Heart right ventricle (tissue), 16 donors: ENCODE results near the gene PLA2G2D. TPM values are rescaled to one million over a fixed set of nuclear protein-coding genes. Genes with fewer than 3 reads are reported as not detected.

Experiments used
- ATAC-seq, 8 donors: fragments of 200-7000 bp; cut with Tn5 transposase; one replicate each; pipeline ENCODE4 v1.9.1; 2020; ENCODE audit warnings: mild to moderate bottlenecking in 8 of 8, moderate library complexity in 8 of 8, moderate number of reproducible peaks in 1 of 8
- DNase-seq, 2 donors: peaks; one replicate each; pipeline ENCODE4 v3.0.0-alpha.2; 2020
- H3K27ac ChIP-seq, 10 donors: fragments of 200-600 bp; sonication (generic) in 2 of 10; one replicate each; pipeline versions ENCODE4 v1.5.0 to v1.8.0; 2020 to 2022; ENCODE audit warnings: mild to moderate bottlenecking in 3 of 10
- H3K27me3 ChIP-seq, 7 donors: fragments of 200-600 bp; one replicate each; pipeline ENCODE4 v1.8.0; 2021 to 2022; ENCODE audit warnings: mild to moderate bottlenecking in 2 of 7
- H3K36me3 ChIP-seq, 9 donors: fragments of 200-600 bp; sonication (generic) in 1 of 9; one replicate each; pipeline versions ENCODE4 v1.5.0 to v1.8.0; 2020 to 2022; ENCODE audit warnings: mild to moderate bottlenecking in 2 of 9
- H3K4me1 ChIP-seq, 9 donors: fragments of 200-600 bp; sonication (generic) in 1 of 9; one replicate each; pipeline versions ENCODE4 v1.5.0 to v1.8.0; 2020 to 2022; ENCODE audit warnings: mild to moderate bottlenecking in 4 of 9
- H3K4me3 ChIP-seq, 10 donors: fragments of 200-600 bp; sonication (generic) in 2 of 10; one replicate each; pipeline versions ENCODE4 v1.5.0 to v1.8.0; 2020 to 2022; ENCODE audit warnings: mild to moderate bottlenecking in 7 of 10, moderate library complexity in 2 of 10
- H3K9me3 ChIP-seq, 11 donors: fragments of 200-600 bp in 10 of 11; sonication (generic) in 2 of 11; one replicate each; pipeline versions ENCODE4 v1.5.0 to v1.8.0; 2013 to 2022; ENCODE audit warnings: mild to moderate bottlenecking in 2 of 11, control low read depth in 1 of 11, moderate library complexity in 1 of 11
- WGBS, 2 donors: extraction: QIAGEN DNeasy Blood & Tissue Kit; methylation state at CpG; one replicate each; pipeline ENCODE4 v1.1.7; 2013; ENCODE audit warnings: inconsistent platforms in 1 of 2; 5-methylcytosine and 5-hydroxymethylcytosine counted together
- intact Hi-C, 10 donors: fragments of 100-400 bp; cut with DNase I; formaldehyde crosslinking; loops; one replicate each; pipeline versions ENCODE4 v1.11.1 to v1.14.2; 2022
- polyA plus RNA-seq, 2 donors: library from polyadenylated mRNA; stranded (reverse); fragments of 200-250 nt; gene quantifications; one replicate each; pipeline ENCODE4 v1.2.3, GENCODE V29; 2013
- total RNA-seq, 10 donors: library from RNA; stranded (reverse); fragmentation: NEBNext Ultra II Directional in 3 of 10; extraction: Animal tissue kit (Norgen Biotek cat#: 25700) in 3 of 10; gene quantifications; one replicate each; pipeline versions ENCODE4 v1.2.1 to v1.2.4, GENCODE V29; 2021 to 2023
- TF ChIP-seq, protein P1 (sequence below), 9 donors: fragments of 200-600 bp; sonication (generic) in 2 of 9; IDR thresholded peaks; one replicate each; pipeline versions ENCODE4 v1.5.0 to v1.8.0; 2021 to 2022; ENCODE audit warnings: antibody characterized with exemption in 9 of 9, mild to moderate bottlenecking in 5 of 9, moderate library complexity in 1 of 9
- donor health status: Arrhythmogenic right ventricular cardiomyopathy.
- donor health status: ischemic (EF 13 %, LVEDD 7.1; RV severe dilation, severe dysfunction).
- donor health status: healthy with polysubstance abuse.
- donor health status: DM: no; HTN: yes; CAD: no.
- donor health status: DM: no; HTN: no; CAD: no.
- donor health status: ischemic (EF 25% LVEDD 6.9; RV normal size, moderate dysfunction).
- donor health status: ischemic (EF 25% LVEDD 5.7; RV mildly dilated, moderate dysfunction).
- donor health status: healthy.
- donor health status: DM: yes; HTN: yes; CAD: no.
- donor health status: Ischemic cardiomyopathy.
- donor health status: ischemic (EF 35%, LVEDD 5.7; RV mildly dilated, moderate dysfunction).
- donor health status: nonischemic (EF 11% LVEDD 7.7; RV severe dilation, severe dysfunction).
- donor health status: DM: yes; HTN: yes; CAD: no.
- donor health status: PGD.
- donor health status: ischemic (EF 29% LVEDD 5.4; RV normal size, mild dysfunction).
- donor health status: nonischemic (EF 23%, LVEDD 6.1; RV moderate dilation, normal function).

PLA2G2D gene
- total and polyA plus RNA-seq, 12 donors = 1.1 TPM; not detected in 11

DNA sequence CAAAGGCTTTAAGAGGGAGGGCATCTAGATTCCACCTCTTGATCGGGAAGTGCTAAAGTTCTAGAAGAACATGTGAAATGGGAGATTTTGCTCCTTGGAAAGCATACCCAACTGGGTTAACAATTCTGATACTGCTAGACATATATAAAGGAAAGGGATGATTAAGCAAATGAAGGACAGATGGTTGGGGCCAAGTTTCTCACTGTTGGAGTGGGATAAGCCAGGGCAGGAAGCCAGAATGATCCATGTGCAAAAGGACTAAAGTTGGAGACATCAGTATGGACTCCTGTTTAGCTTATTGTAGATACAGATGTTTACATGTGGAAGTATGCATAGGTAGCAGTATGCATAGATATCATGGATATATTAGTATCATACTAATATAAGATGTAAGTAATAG, 32.5 kb downstream of the PLA2G2D start:
- H3K27ac ChIP-seq = no peak overlapping the region
- peaks cover 0 to 38% (median 13%) of the 10 kb centered on the region in 9 donors for H3K4me1 ChIP-seq
- no peak overlapping the region for H3K4me3 ChIP-seq
- WGBS, 2 donors = 91 to 94% methylated on average over 1 of the region's 1 CpG
- peaks cover 0 to 84% (median 20%) of the 10 kb centered on the region in 9 donors for H3K36me3 ChIP-seq
- no peak for ATAC-seq
- H3K27me3 ChIP-seq = no peaks in the 10 kb centered on the region
- H3K9me3 ChIP-seq = no peaks in the 10 kb centered on the region
- DNase-seq = no peak
- TF ChIP-seq, protein P1, sequence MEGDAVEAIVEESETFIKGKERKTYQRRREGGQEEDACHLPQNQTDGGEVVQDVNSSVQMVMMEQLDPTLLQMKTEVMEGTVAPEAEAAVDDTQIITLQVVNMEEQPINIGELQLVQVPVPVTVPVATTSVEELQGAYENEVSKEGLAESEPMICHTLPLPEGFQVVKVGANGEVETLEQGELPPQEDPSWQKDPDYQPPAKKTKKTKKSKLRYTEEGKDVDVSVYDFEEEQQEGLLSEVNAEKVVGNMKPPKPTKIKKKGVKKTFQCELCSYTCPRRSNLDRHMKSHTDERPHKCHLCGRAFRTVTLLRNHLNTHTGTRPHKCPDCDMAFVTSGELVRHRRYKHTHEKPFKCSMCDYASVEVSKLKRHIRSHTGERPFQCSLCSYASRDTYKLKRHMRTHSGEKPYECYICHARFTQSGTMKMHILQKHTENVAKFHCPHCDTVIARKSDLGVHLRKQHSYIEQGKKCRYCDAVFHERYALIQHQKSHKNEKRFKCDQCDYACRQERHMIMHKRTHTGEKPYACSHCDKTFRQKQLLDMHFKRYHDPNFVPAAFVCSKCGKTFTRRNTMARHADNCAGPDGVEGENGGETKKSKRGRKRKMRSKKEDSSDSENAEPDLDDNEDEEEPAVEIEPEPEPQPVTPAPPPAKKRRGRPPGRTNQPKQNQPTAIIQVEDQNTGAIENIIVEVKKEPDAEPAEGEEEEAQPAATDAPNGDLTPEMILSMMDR (IDR thresholded peaks at IDR 0.05) = no peak
- intact Hi-C loops = loop anchor here in 2 of 10 donors (10.0 kb wide), 2 partner anchors 52 to 112 kb away; partner anchors contain the start of gene PLA2G2A (in 1 of the 2)

DNA sequence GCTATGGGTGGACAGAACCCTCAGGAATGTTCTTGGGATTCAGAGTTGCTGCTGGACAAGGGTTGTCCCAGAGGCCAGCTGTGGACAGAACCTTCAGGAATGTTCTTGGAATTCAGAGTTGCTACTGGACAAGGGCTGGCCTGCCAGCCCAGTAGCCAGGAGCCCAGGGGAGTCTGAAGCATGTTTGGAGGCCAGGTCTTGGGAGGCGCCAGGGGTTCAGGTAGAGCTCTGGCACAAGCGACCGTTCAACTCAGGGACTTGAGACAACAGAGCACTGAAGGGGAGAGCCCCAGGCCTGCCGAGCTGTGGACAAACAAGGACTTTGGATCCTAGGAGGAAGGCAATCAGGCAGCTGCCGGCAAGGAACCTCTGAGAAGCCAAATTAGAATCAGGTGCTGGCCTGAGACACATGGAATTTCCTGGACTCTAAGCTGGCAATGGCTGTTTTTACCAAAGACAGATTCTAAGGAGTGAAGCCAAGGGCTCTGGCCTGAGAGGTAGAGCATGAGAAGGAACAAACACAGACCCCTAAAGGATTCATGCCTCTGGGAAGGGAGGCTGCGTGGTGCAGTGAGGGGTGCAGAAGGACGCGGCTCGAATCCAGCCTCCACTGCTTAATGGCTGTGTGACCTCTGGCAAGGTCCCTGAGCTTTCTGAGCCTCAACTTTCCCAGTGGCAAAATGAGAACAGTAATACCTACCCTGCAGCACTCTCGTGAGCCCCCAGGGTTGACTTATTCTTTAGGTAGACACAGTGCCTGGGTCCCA, 36.0 kb downstream of the PLA2G2D start:
- H3K9me3 ChIP-seq = no peaks in the 10 kb centered on the region
- no peak overlapping the region for H3K4me3 ChIP-seq
- DNase-seq (no peak), ATAC-seq (peak; percentile 3 to 77 (median 28))
- TF ChIP-seq, protein P1 (IDR thresholded peaks at IDR 0.05) = no peak
- H3K27ac ChIP-seq = peak overlapping the region in 6 of 10 donors; percentile 6 to 60 (median 28)
- 79 to 82% methylated on average over 10 of the region's 10 CpGs for WGBS, 2 donors
- peaks cover 6 to 58% (median 15%) of the 10 kb centered on the region in 9 donors for H3K4me1 ChIP-seq
- H3K36me3 ChIP-seq = peaks cover 0 to 63% (median 4%) of the 10 kb centered on the region in 9 donors
- peaks cover 0 to 17% (median 0%) of the 10 kb centered on the region in 7 donors for H3K27me3 ChIP-seq
- intact Hi-C loops = loop anchor here in 2 of 10 donors (10.0 kb wide), 2 partner anchors 49 to 109 kb away; partner anchors contain the start of gene PLA2G2A (in 1 of the 2)

DNA sequence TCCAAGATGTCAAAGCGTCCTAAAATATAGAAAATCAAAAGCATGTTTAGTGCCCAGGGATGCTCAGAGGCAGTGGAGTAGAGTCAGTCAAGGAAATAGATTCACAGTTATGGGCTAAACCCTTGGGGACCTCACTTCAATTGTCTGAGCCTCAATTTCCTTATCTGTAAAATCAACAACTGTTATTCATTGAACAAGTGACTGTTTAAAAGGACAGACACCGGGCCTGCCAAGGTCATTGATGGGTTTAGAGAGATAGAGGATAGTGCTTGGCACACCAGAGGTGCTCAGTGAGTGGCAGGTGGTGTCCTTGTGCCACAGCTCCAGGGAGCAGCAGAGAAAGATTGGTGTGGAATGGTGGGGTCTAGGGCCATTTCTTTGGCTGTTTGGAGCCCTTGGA, 36.6 kb downstream of the PLA2G2D start:
- Histone ChIP-seq H3K27ac (peak overlapping the region in 7 of 10 donors; percentile 6 to 60 (median 30)), H3K4me3 (no peak overlapping the region), H3K9me3 (no peaks in the 10 kb centered on the region), H3K36me3 (peaks cover 0 to 60% (median 4%) of the 10 kb centered on the region in 9 donors), H3K4me1 (peaks cover 6 to 60% (median 15%) of the 10 kb centered on the region in 9 donors), H3K27me3 (peaks cover 0 to 17% (median 0%) of the 10 kb centered on the region in 7 donors)
- DNase-seq (no peak), ATAC-seq (no peak)
- TF ChIP-seq, protein P1 (IDR thresholded peaks at IDR 0.05) = no peak
- intact Hi-C loops = loop anchor here in 2 of 10 donors (10.0 kb wide), 2 partner anchors 48 to 108 kb away; partner anchors contain the start of gene PLA2G2A (in 1 of the 2)
- 60 to 72% methylated on average over 2 of the region's 2 CpGs for WGBS, 2 donors

DNA sequence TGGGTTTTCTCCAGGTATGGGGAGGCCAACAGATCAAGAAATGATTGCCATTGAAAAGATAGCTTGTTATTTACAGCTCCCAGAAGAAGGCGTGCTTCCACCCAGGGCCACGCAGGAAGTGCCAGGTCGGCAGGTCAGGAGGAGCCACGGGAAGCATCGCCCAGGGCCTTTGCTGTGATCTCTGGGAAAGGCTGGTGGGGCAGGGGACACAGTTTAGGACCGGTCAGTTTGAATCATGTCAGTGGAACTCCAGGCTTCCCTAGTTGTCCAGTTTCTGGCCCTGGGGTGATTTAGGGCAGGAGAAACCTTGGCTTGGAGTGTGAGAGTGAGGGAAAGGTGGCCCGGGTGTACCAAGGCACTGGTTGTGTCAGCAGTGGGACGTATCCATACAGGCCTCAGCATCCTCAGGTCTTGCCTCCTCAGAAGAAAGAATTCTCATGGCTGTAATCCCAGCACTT, 38.0 kb downstream of the PLA2G2D start:
- Histone ChIP-seq H3K27me3 (peaks cover 0 to 17% (median 0%) of the 10 kb centered on the region in 7 donors), H3K36me3 (peaks cover 0 to 60% (median 4%) of the 10 kb centered on the region in 9 donors), H3K4me1 (peaks cover 3 to 68% (median 15%) of the 10 kb centered on the region in 9 donors), H3K27ac (peak overlapping the region in 4 of 10 donors; percentile 19 to 49 (median 36)), H3K9me3 (no peaks in the 10 kb centered on the region), H3K4me3 (no peak overlapping the region)
- DNase-seq (no peak), ATAC-seq (peak in 1 of 8 donors; percentile 15)
- WGBS, 2 donors = 65 to 74% methylated on average over 8 of the region's 8 CpGs
- intact Hi-C loops = loop anchor here in 2 of 10 donors (10.0 kb wide), 2 partner anchors 47 to 107 kb away; partner anchors contain the start of gene PLA2G2A (in 1 of the 2)
- TF ChIP-seq, protein P1 (IDR thresholded peaks at IDR 0.05) = no peak
